Activated gamma-delta T cell treated with Interleukin-2 at 50 U/mL for 16 hours (primary cell): Measurements from ENCODE around the gene FGR.
"Not testable (repeated sequence)": the region's sequence is repeated elsewhere in the genome, so short reads cannot be mapped to it uniquely, and the experiment has no call there.

Experiments used
- DNase-seq: peaks from one replicate; pipeline ENCODE4 v3.0.0-alpha.2; 2020

FGR gene

DNA sequence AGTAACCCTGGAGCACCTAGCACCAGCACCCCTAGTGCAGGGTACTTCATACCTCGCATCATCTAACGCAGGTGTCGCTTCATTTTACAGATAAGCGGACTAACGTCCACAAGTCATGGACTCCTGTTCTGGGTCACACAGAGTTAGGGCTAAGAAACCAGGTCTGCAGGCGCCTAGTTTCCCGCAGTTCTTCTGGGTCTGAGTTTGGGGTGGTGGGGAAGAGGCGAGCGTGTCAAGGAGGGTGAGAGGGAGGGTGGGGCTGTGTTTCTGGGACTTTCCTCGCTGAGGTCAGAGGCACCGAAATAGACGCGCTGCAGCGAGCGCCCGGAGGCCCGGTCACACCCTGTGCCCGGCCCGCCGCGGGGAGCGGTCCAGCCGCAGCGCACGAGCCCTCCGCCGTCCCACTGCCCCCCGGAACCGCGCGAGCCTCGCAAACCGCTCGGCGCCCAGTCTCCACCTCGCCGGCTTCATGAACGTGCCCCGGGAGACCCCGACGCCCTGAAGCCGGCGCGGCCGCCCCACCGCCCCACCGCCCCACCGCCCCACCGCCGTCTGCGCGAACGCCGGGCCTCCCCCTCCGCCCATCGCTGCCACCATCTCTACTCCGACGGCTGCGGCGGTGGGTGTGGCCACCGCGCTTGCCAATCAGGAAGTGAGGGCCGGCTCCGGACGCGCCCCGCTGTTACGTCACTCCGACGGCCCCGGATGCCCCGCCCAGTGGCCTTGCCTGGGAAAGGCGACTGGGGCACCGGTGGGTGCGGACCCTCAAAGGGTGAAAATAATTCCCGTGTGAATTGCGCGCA is 24.7 kb upstream of the FGR start:
- DNase-seq = peak; percentile 84

DNA sequence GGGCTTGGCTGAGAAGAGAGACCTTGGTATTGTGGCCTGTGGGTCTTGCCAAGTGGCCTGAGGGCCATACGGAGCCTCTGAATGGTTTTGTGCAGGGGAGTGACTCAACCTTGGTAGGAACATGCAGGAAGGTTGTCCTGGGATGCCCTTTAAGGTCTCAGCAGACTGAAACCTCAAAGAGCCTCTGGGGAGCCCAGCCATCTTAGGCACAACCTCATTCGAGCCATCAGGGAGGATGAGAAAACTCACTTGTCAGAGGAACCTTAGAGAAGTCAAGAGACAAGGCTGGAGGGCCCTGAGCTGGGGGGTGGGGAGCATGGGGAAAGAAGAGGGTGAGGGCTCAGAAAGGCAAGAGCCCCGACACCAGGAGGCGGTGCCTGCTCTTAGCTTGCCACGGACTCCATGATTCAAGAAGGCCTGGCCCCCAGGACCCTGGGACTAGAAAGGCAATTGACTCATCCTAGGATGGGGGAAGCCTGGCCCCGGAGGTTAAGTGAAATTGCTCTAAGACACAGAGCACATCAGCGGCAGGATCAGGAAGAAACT is 24.0 kb upstream of the FGR start:
- no peak for DNase-seq

DNA sequence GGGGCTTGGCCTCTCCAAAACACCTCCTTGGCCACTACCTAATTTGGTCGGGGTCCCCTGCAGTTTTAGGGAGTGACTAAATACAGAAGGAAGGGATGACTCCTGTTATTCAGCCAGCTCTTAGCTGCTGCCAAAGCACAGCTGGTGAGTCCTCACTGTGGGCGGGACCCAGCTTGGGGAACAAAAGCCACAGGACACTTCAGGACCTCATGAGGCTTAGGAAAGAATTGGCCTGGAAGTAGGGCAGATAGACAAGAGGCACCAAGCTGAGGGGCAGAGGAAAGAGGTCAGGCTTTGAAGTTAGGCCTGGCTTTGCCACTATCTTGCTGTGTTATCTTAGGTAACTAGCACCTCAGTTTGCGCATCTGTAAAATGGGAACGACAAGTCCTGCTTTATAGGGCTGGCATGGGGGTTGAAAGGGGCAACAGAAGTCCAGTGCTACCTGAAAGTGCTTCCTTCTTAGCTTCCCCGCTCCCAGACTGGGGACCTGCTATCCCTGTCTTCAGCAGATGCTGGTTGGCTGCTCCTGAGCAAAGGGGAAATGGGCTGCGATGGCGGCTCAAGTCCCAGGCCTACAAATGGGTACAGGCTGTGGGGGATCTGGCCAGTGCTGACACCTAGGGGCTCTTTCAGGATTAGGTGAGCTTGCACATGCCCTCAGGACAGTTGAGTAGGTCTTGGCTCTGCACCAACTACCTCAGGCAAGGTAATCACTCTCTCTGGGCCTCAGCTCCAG is 21.3 kb upstream of the FGR start:
- no peak for DNase-seq

DNA sequence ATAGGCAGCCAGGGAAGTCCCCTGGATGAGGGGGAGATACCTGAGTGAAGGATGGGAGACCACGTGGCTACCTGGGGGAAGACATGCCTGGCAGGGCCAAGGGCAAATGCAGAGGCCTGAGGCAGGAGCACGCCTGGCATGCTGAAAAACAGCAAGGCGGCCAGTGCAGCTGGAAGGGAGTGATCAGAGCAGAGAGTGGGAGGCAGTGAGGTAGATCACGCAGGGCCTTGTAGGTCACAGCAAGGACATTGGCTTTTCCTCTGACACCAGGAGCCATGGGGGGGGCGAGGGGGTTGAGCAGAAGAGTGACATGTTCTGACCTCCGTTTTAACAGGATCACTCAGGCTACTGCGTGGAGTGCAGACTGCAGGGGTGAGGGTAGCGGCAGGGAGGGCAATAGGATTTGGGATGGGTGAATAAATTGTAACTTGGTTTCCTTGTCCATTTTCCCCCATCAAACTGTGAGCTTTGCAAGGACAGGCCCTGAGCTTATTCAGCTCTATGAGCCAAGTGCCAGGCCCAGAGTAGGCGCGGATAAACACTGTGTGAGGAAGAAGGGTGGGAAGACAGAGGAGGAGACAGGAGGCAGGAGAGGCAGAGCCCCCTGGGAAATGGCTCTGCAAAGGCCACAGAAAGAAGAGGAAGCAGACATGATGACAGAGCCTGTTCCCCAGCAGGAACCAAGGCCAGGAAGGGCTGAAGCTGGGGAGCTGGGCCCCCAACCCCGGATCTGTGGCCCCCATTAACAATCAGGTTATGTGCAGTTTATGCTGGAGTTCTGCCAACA is 20.4 kb upstream of the FGR start:
- DNase-seq = no peak

DNA sequence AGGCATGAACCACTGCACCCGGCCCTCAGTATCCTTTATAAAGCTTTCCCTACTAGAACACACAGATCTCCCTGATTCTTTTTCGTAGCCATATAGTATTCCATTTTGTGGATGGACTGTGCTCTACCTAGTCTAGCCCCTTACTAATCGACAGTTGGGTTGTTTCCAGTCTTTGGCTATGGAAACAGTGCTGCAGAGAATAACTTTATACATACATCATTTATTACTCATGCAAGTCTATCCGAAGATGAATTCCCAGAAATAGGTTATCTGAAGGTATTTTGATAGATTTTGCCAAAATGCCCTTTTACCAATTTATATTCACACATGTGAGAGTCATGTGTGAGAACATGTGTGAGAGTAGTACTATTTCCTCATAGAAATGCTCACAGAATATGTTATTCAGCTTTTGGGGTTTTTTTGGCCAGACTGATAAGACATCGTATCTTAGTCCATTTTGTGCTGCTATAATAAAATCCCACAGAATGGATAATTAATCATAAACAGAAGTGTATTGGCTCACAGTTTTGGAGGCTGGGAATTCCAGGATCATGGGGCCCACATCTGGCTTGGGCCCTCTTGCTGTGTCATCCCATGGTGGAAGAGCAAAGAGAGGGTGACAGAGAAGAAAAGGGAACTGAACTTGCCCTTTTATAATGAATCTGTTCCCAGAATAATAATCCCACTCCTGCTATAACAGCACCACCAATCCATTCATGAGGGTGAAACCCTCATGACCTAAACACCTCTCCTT is 17.3 kb upstream of the FGR start:
- no peak for DNase-seq

DNA sequence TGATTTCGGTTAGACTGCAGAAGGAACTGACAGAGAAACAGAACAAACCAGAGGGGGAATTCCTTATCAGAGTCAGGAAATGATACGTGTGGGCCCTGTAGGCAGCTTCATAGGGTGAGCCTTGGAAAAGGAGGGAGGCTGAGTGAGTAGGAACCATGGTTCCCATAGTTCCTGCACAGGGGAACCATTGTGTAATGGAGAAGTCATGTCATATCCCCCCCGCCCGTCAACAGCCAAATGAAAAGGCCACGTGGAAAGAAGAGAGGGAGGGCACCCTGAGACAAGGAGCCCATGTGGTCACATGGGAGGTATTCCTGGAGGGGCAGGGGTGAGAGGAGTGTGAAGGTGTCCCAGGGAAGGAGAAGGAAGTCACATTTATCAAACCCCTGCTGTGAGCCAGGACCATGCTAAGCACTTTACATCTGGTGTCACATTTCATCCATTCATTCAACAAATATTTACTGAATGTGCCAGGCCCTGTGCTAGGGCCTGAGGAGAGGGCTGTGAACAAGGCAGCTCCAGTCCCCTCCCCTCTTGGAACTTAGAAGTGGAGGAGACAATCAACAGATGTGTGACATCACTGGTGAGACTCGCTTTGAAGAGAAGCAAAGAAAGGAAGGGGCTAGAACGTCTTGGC is 15.7 kb upstream of the FGR start:
- DNase-seq = no peak

DNA sequence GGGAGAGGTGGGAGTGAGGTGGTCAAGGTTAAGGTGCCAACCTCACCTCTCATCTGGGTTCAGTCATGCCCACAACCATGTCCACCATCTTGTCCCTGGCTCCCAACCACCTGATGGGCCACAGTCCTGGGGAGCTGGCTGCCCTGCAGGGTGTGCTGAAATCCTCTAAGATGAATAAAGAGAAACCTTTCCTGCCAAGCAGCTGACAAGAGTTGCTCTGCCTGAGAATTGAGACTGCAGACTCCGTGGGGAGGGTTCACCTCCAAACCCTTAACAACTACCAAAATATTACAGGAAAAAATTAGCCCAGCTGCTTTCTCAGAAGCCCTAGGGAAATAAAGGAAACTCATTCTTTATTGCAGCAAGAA is 15.2 kb upstream of the FGR start:
- no peak for DNase-seq

DNA sequence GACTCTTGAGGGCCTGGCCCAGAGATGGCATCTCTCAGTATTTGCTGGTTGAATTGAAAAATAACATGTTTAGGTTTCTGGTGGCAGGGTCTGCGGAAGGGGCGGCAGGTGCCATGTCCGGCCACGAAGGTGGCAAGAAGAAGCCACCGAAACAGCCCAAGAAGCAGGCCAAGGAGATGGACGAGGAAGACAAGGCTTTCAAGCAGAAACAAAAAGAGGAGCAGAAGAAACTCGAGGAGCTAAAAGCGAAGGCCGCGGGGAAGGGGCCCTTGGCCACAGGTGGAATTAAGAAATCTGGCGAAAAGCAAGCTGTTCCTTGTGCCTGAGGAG is 14.3 kb upstream of the FGR start:
- DNase-seq = no peak

DNA sequence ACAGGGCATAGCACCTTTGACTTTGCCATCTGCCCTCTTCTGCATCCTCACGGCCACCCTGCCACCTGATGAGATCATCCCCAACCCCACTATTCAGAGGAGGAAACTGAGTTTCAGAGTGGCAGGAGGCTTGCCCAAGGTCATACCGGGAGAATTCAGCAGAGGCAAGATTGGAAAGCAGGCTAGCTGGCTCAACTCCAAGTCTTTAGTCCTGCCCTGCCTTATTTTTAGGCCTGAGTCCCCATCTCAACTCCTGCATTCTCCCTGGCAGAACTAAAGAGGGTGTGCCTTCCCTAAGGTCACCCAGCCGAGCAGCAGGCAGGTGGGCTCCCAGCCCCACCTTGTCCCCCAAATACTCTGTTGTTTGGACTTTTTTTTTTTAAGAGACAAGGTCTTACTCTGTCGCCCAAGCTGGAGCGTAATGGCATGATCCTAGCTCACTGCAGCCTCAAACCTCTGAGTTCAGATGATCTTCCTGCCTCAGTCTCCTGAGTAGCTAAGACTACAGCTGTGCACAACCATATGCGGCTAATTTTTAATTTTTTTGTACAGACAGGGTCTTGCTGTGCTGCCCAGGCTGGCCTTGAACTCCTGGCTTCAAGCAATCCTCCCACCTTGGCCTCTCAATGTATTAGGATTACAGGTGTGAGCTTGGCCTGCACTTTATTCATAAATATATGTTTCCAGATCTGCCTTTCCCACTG is 13.8 kb upstream of the FGR start:
- DNase-seq = no peak

DNA sequence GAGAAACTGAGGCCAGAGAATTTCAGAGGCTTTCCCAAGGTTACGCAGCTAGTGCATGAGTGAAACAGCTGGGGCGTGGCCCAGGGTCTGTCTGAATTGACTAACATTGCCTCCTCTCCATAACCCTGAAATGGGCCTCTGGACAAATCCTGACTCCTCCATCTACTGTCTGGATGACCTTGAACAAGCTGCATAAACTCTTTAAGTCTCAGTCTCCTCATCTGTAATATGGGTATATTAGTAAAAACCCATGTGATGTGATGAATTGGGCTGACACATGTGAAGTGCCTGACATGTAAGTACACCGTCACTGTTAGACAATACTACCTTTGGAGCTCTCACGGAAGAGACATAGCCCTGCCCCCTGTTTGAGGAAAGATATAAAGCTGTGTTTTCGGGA is 12.3 kb upstream of the FGR start:
- no peak for DNase-seq

DNA sequence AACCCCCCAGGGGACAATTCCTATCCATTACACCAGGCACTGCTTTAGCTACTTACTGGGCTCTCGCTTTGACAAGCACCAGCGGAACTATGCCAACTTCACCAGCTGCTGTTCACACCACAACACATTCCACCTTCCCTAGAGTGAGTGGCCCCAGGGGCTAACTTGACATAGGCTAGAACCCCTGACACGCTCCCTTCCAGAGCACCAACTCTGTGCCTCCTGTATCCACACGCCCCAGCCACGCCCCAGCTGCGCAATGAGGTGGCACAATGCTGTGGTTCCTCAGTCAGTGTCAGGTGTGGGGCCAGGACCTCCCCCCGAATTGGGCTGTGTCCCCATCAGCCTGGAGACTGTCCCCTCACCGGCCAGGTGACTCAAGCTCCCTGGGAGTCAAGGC is 11.7 kb upstream of the FGR start:
- DNase-seq = no peak

DNA sequence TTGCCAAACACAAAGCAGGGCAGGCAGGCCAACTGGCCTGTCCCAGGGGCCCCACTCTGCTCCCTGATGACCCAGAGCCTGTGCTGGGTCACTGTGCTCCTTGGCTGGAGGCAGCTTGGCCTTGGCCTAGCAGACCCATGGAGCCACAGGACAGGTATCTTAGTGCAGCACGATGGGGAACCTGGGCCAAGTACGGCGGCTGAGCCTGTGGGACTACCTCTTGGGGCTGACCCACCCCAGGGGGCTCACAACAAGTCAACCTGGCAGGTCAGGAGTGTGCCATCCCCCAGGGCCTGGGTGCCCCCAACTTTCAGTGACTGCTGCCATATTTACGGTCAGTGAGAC is 10.1 kb upstream of the FGR start:
- no peak for DNase-seq

DNA sequence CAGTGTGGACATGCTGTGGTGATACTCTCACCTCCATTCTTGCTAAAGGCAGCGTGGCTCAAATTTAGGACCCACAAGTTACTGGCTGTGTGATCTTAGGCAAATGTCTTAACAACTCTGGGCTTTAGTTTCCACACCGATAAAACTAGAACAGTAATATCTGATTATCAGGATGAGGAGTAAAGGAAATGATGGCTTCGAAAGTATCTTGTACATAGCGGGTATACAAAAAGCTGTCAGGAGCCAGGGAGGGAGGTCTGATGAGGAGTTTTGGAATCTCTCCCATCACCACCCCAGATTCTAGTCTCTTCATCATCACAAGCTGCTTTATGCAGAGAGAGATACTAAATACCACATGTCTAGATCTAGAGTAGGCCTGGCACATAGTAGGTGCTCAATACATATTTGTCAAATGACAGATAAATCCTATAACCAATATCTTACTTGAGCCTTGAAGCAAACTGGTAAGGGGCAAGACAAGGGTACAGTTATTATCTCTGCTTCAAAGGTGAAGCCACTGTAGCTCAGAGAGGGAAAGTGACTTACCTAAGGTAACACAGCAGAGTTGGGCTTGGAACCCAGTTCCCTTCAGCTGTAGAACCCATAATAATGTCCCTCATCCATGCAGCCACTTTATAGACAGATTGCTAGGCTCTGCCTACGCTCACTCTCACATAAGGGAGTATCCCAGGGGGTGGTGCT is 9.5 kb upstream of the FGR start:
- DNase-seq = no peak

DNA sequence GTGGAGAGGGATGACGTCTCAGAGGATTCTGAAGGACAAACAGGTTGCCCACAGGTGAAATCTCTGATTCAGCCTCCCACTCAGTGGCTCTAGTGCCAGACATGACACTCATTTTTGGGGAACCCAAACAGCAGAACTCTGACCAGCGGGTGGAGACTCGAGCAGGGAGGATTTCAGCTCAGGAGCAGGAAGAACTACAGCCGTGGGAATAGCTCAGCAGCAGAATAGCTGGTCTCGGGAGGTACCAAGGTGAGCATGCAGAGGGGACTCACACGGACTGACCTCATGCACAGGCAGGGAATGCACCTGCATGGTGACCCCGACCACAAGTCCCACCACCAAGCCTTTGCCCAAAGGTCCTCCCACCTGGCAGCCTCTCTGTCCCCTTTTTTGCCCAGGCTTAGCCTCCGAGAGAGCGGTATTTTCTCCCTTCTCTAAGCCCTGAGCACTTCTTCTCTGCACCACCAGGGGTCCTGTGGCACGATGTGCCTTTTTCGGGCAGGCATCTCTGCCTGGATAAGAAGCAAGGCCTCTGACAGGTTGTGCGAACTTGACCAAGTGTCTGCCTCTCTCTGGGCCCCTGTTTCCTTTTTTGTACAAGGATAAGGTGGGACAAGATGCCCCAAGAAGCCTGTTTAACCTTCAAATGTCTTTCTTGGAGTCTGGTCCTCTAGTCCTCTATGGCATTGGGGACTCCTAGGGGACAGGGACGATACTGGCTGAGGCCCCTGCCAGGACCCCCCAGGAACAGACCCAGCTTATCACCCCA is 8.8 kb upstream of the FGR start:
- peak; percentile 75 for DNase-seq

DNA sequence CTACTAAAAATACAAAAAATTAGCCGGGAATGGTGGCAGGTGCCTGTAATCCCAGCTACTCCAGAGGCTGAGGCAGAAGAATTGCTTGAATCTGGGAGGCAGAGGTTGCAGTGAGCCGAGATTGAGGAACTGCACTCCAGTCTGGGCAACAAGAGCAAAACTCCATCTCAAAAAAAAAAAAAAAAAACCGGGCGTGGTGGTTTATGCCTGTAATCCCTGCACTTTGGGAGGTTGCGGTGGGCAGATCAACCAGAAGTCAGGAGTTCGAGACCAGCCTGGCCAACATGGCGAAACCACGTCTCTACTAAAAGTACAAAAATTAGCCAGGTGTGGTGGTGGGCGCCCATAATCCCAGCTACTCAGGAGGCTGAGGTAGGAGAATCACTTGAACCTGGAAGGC is 5.5 kb upstream of the FGR start:
- DNase-seq = not testable (repeated sequence)

DNA sequence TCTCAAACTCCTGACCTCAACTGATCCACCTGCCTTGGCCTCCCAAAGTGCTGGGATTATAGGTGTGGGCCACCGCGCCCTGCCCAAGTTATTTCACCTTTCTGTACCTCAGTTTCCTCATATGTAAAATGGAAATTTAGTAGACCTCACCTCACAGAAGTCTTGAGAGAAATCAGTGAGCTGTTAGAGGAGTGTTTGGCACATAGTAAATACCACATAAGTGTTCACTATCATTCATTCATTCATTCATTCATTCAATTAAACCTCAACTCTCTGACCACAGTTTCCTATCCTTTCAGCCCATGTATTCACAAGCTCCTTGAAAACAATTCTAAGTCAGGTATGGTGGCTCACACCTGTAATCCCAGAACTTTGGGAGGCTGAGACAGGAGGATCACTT is 3.8 kb upstream of the FGR start:
- DNase-seq = no peak

DNA sequence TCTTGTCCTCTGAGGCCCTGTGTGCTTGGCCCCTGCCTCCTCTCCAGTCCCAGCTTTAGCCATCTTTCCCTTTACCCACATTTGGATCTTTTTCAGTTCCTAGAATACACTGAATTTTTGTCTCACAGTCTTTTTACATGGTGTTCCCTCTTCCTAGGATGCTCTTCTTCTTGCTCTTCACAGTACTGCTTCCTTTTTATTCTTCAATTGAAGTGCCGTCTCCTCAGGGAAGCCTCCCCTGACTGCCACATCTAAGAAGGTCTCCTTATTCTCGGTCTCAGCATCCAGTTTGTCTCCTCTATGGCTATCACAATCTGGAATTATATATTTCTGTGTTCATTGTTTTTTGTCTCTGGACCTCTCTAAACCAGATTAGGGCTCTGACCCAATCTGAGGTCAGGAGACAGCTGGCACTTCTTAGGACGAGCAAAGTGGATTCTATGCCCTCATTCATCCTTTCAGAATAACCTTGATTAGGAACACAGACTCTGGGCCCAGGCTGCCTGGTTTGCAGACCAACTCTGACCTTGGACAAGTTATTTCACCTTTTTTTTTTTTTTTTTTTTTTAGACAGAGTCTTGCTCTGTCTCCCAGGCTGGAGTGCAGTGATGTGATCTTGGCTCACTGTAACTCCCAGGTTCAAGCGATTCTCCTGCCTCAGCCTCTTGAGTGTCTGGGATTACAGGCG is 3.2 kb upstream of the FGR start:
- DNase-seq = no peak

DNA sequence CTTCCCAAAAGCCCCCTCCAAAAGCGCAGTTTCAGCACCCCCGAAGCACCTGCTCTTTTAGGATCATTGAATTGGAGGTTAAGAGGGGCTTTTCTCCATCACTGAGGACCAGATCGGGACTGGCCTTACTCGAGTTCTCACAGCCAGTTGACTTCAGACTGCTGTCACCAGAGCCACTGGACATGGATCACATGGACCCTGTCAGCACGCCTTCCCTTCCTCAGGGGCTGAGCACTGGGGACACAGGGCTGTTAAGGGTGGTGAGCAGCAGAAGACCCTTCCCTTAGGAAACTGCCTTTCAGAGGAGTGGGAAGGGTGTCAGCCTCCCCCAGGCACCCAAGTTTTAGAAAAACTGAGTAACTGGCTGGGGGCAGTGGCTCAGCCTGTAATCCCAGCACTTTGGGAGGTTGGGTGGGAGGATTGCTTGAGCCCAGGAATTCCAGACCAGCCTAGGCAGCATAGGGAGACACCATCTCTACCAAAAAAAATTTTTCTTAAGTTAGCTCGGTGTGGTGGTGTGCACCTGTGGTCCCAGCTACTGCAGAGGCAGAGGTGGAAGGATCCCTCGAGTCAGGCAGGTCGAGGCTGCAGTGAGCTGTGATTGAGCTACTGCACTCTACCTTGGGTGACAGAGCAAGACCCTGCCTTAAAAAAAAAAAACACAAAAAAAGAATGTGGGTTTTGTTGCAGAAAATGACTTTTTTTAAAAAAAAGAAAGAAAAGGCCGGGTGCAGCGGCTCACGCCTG is 584 bp upstream of the FGR start:
- no peak for DNase-seq
